ENCODE data around the gene GALNT6. TPM values are rescaled to one million over a fixed set of nuclear protein-coding genes. Genes with fewer than 3 reads are reported as not detected.

GALNT6 gene
- total RNA-seq, 4 donors from 2014 or later: 1.3 to 16.4 (median 4.7) TPM

DNA sequence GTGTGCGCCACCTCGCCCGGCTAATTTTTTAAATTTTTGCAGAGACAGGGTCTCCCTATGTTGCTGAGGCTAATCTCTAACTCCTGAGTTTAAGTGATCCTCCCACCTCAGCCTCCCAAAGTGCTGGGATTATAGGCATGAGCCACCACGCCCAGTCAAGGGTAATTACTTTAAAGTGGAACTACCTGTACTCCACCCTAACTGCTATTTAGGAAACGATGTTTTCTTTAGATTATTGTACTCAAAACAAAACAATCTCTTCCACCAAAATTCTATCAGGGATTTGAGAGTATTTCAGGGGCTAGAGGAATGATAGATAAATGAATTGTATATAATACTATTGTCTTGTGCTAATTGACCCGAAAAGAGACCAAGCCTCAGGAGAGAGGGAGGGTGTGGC, 57.7 kb downstream of the GALNT6 start:
- no peak for TF ChIP-seq POLR2A (IDR thresholded peaks at IDR 0.05)
- TF ChIP-seq, protein P1, sequence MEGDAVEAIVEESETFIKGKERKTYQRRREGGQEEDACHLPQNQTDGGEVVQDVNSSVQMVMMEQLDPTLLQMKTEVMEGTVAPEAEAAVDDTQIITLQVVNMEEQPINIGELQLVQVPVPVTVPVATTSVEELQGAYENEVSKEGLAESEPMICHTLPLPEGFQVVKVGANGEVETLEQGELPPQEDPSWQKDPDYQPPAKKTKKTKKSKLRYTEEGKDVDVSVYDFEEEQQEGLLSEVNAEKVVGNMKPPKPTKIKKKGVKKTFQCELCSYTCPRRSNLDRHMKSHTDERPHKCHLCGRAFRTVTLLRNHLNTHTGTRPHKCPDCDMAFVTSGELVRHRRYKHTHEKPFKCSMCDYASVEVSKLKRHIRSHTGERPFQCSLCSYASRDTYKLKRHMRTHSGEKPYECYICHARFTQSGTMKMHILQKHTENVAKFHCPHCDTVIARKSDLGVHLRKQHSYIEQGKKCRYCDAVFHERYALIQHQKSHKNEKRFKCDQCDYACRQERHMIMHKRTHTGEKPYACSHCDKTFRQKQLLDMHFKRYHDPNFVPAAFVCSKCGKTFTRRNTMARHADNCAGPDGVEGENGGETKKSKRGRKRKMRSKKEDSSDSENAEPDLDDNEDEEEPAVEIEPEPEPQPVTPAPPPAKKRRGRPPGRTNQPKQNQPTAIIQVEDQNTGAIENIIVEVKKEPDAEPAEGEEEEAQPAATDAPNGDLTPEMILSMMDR (IDR thresholded peaks at IDR 0.05): no peak
- no peak overlapping the region for H3K4me3 ChIP-seq (ENCODE audit: low read depth, poor library complexity, severe bottlenecking)
- DNase-seq (ENCODE audit: low spot score in 2 of 2): no peak
- 64 to 72% methylated on average over 6 of the region's 6 CpGs for WGBS, 2 donors
- intact Hi-C loops (cut with DNase I; ENCODE audit: low total_unique reads): no loop called here

DNA sequence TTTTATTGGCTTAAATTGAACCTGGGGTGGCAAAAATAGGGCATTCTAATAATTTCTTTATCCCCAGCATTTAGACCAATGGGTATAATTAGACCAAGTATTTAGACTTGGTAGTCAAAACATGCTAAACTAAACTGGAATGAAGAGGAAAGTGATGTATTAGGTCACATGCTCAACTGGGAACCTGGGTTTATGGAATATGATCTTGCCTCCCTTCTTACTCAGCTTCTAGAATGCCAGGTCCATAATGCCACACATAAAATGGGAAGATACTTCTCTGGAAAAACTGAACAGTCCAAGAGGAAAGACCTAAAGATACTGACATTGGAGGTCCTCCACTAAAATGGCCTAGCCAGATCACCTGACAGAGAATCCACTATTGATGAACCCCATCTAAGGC, 61.0 kb downstream of the GALNT6 start:
- intact Hi-C loops (cut with DNase I; ENCODE audit: low total_unique reads): no loop called here

DNA sequence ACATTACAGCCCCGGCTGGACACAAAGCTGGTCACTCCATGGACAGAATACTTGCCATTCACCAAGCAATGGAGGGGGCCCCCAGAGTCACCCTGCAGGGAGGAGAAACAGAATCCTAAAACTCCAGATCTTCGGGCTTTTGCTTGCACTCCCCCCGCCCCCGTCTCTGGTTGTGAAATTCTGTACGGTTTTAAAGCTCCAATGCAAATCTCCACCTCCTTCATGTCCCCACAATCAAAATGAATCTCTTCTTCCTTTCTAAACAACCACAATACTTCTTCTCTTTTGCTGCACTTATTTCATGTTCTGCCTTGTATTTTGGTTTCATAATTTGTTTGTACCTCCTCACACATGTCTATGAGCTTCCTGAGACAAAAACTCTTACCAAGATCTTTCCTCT, 61.5 kb downstream of the GALNT6 start:
- TF ChIP-seq POLR2A (IDR thresholded peaks at IDR 0.05): no peak
- TF ChIP-seq, protein P1 (IDR thresholded peaks at IDR 0.05): no peak
- intact Hi-C loops (cut with DNase I; ENCODE audit: low total_unique reads): no loop called here
- DNase-seq (ENCODE audit: low spot score in 2 of 2): no peak
- H3K4me3 ChIP-seq (ENCODE audit: low read depth, poor library complexity, severe bottlenecking): no peak overlapping the region
- WGBS, 2 donors: 78 to 85% methylated on average over 5 of the region's 5 CpGs

More for the DNA sequence above, 61.0 kb downstream of the GALNT6 start:
- H3K4me3 ChIP-seq (ENCODE audit: low read depth, poor library complexity, severe bottlenecking): no peak overlapping the region
- DNase-seq (ENCODE audit: low spot score in 2 of 2): no peak
- no peak for TF ChIP-seq POLR2A (IDR thresholded peaks at IDR 0.05)
- TF ChIP-seq, protein P1 (IDR thresholded peaks at IDR 0.05): no peak

DNA sequence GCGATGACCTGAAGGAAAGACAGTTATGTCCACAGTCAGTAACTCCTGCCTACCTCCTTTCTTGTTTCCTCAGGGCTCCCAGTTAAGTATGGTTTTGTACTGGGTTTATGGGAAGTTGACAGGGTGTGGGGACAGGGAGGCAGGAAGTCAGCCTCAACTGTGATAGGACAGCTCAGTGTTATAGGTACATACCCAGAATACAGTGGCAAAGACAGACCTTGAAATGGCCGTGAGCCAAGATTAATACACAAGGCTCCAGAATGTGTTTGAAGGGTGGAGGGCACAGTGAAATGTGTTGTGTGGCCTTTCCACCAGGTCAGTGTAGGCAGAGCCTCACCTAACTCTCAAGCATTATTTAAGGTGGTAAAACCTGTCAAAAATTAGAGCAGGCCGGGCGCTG, 62.6 kb downstream of the GALNT6 start:
- TF ChIP-seq POLR2A (IDR thresholded peaks at IDR 0.05): no peak
- TF ChIP-seq, protein P1 (IDR thresholded peaks at IDR 0.05): no peak
- H3K4me3 ChIP-seq (ENCODE audit: low read depth, poor library complexity, severe bottlenecking): no peak overlapping the region
- intact Hi-C loops (cut with DNase I; ENCODE audit: low total_unique reads): no loop called here
- no peak for DNase-seq (ENCODE audit: low spot score in 2 of 2)
- 89 to 92% methylated on average over 4 of the region's 4 CpGs for WGBS, 2 donors

DNA sequence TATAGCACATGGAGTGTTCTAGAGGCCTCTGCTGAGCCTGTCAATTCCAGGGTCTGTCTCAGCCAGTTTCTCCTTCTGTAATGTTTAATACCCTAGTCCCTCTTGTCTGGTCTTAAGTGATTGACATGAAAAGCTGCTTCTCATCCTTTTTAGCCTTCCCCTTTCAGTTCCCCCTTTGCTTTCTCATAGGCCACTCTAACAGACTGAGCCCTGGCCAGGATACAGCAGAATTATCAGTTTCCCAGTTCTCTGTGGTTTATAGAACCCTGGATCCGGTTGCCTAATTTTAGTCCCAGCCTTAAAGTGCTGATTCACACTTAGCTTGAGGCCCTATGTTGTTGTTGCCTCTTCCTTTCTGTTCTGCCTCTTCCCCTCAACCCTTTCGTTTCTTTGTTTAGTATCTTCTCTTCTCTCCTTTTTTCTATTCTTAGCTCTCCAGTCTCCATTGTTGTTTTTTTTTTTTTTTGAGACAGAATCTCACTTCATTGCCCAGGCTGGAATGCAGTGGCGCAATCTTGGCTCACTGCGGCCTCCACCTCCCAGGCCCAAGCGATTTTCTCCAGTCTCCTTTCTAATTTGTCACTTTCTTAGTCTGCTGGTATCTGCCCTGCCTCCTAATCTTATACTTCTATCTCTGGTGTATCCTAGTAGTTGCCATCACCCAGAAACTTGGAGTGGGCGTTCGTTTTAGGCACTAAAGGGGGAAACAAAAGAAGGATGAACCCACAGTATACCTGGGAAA, 64.3 kb downstream of the GALNT6 start:
- WGBS, 2 donors: 46 to 56% methylated on average over 7 of the region's 7 CpGs
- no peak overlapping the region for H3K4me3 ChIP-seq (ENCODE audit: low read depth, poor library complexity, severe bottlenecking)
- no peak for TF ChIP-seq POLR2A (IDR thresholded peaks at IDR 0.05)
- TF ChIP-seq, protein P1 (IDR thresholded peaks at IDR 0.05): no peak
- intact Hi-C loops (cut with DNase I; ENCODE audit: low total_unique reads): no loop called here
- DNase-seq (ENCODE audit: low spot score in 2 of 2): peak; percentile 37 to 87

DNA sequence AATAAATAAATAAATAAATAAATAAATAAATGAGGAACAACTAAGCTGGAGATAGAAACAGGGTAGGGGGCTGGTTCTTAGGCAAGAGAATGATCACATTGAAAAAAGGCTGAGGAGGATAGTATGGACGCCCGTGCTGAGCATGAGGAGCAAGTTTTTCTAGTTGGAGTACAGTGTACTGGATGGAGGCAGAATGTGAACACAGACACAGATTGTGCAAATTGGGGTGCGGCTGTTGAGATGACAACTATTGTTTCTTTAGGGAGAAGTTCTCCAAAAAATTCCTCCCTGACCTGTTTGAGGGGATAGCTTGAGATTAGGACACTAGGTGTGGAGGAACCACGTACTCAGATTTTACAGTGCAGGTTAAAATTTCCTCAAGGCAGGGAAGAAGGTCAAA, 66.3 kb downstream of the GALNT6 start:
- WGBS, 2 donors: 65 to 69% methylated on average over 4 of the region's 4 CpGs
- H3K4me3 ChIP-seq (ENCODE audit: low read depth, poor library complexity, severe bottlenecking): no peak overlapping the region
- intact Hi-C loops (cut with DNase I; ENCODE audit: low total_unique reads): no loop called here
- peak in 1 of 2 donors; percentile 32 for DNase-seq (ENCODE audit: low spot score in 2 of 2)
- TF ChIP-seq, protein P1 (IDR thresholded peaks at IDR 0.05): no peak
- TF ChIP-seq POLR2A (IDR thresholded peaks at IDR 0.05): no peak

All from lower leg skin (tissue), 4 donors.